Mesodermal cell (in vitro differentiated cells): Measurements from ENCODE around the gene RELB.

Experiments used
- H3K27ac ChIP-seq: 2 replicates; pipeline ENCODE4 v1.7.0; 2013; ENCODE audit warnings: mild to moderate bottlenecking, low read depth, low read length, moderate library complexity; ENCODE audit not compliant: severe bottlenecking
- H3K36me3 ChIP-seq: 2 replicates; pipeline ENCODE4 v1.7.1; 2013; ENCODE audit warnings: mild to moderate bottlenecking, low read length, moderate library complexity; ENCODE audit not compliant: control insufficient read depth, insufficient read depth
- H3K4me1 ChIP-seq: one replicate; pipeline ENCODE4 v1.7.1; 2013; ENCODE audit warnings: mild to moderate bottlenecking, low read length; ENCODE audit not compliant: insufficient read depth, control insufficient read depth, poor library complexity, severe bottlenecking
- H3K4me3 ChIP-seq: 2 replicates; pipeline ENCODE4 v1.7.0; 2013; ENCODE audit warnings: low read length, control low read depth, mild to moderate bottlenecking; ENCODE audit not compliant: insufficient read depth, poor library complexity, severe bottlenecking; ENCODE audit errors: extremely low read depth
- H3K9me3 ChIP-seq: 2 replicates; pipeline ENCODE4 v1.7.1; 2013; ENCODE audit warnings: mild to moderate bottlenecking, low read length, moderate library complexity; ENCODE audit not compliant: control insufficient read depth
- WGBS, 2 experiments: methylation state at CpG; one replicate each; pipeline ENCODE4 v1.1.5; 2013; ENCODE audit warnings: missing lambda C conversion rate in 2 of 2; ENCODE audit not compliant: insufficient coverage in 2 of 2; 5-methylcytosine and 5-hydroxymethylcytosine counted together

Gene RELB

GRCh38 chr19:45087531-45087930 is 86.3 kb downstream of the RELB start:
- H3K9me3 ChIP-seq = no peaks in the 10 kb centered on the region
- H3K27ac ChIP-seq = no peak overlapping the region
- WGBS, 2 experiments = 96 to 99% methylated on average over 5 to 10 of the region's 11 CpGs
- H3K36me3 ChIP-seq = peaks cover 56% of the 10 kb centered on the region
- H3K4me1 ChIP-seq = no peaks in the 10 kb centered on the region
- no peak overlapping the region for H3K4me3 ChIP-seq
